Body of pancreas (tissue), 4 donors: Measurements from ENCODE around the gene SLC35F3. TPM values are rescaled to one million over a fixed set of nuclear protein-coding genes. Genes with fewer than 3 reads are reported as not detected.

ENCODE experiments used
- ATAC-seq: fragments of 150-250 bp; one replicate; pipeline ENCODE4 v1.9.1; 2016
- DNase-seq, 4 donors: peaks; one replicate each; pipeline ENCODE4 v3.0.0-alpha.2; 2019
- H3K27ac ChIP-seq, 4 donors: fragments of 200-600 bp; sonication (generic); 1 replicate in 3 of 4; 2 replicates in 1 of 4; pipeline versions ENCODE4 v1.5.1 to v1.6.1; 2016 to 2019; ENCODE audit warnings: mild to moderate bottlenecking in 1 of 4, mixed read lengths in 1 of 4, moderate library complexity in 1 of 4
- H3K27me3 ChIP-seq, 2 donors: fragments of 200-600 bp; sonication (generic); one replicate each; pipeline ENCODE4 v1.6.0; 2016; ENCODE audit warnings: mild to moderate bottlenecking in 1 of 2
- H3K36me3 ChIP-seq, 2 donors: fragments of 200-600 bp; sonication (generic); replicated peaks in 1 of 2; 2 replicates each; pipeline ENCODE4 v1.5.1; 2016; ENCODE audit warnings: low read depth in 2 of 2; ENCODE audit not compliant: insufficient read depth in 1 of 2
- H3K4me1 ChIP-seq: fragments of 200-600 bp; sonication (generic); one replicate; pipeline ENCODE4 v1.6.0; 2016
- H3K4me3 ChIP-seq, 2 donors: fragments of 200-600 bp; sonication (generic); 1 replicate in 1 of 2; 2 replicates in 1 of 2; pipeline ENCODE4 v1.5.1; 2016 to 2019
- H3K9me3 ChIP-seq, 3 donors: fragments of 200-600 bp; sonication (generic); 1 replicate in 2 of 3; 2 replicates in 1 of 3; pipeline ENCODE4 v1.5.1; 2016
- CTCF ChIP-seq, 7 experiments: fragments of 450-650 bp in 4 of 7; fragments of 200-600 bp in 3 of 7; sonication (generic) in 3 of 7; IDR thresholded peaks; one replicate each; pipeline ENCODE4 v1.5.1; 2016 to 2019; ENCODE audit warnings: antibody characterized with exemption in 7 of 7
- POLR2A ChIP-seq, 3 donors: fragments of 450-650 bp; IDR thresholded peaks; one replicate each; pipeline ENCODE4 v1.6.1; 2016; ENCODE audit warnings: antibody characterized with exemption in 3 of 3, mild to moderate bottlenecking in 2 of 3
- WGBS, 2 donors: methylation state at CpG; one replicate each; pipeline ENCODE4 v1.1.5; 2017; 5-methylcytosine and 5-hydroxymethylcytosine counted together
- intact Hi-C: fragments of 100-400 bp; cut with DNase I; formaldehyde crosslinking; loops from one replicate; pipeline ENCODE4 v1.15.1; 2023
- total RNA-seq, 2 donors: library from RNA; depleted of rRNA; stranded (reverse); fragments of >200 nt; gene quantifications; one replicate each; pipeline ENCODE4 v1.1.0, GENCODE V29; 2016

Gene SLC35F3
- total RNA-seq, 2 donors from 2014 or later, result 0.99 to 11.7 TPM

- ATAC-seq, result no peak
- no peak overlapping the region for H3K4me3 ChIP-seq
- H3K27ac ChIP-seq, result no peak overlapping the region
- no peak for TF ChIP-seq CTCF (IDR thresholded peaks at IDR 0.05)
- TF ChIP-seq POLR2A (IDR thresholded peaks at IDR 0.05), result no peak
- H3K4me1 ChIP-seq, result no peaks in the 10 kb centered on the region
- no peak for DNase-seq
- intact Hi-C loops, result no loop called here
- no peaks in the 10 kb centered on the region for H3K9me3 ChIP-seq
- no peaks in the 10 kb centered on the region for H3K36me3 ChIP-seq
- 89% methylated on average over 6 of the region's 6 CpGs for WGBS, 2 donors
- no peaks in the 10 kb centered on the region for H3K27me3 ChIP-seq
Measured at GRCh38 chr1:234222561-234223280, 318.2 kb downstream of the SLC35F3 start.

GRCh38 chr1:234226113-234226818 is 321.8 kb downstream of the SLC35F3 start:
- WGBS, 2 donors, result 78 to 88% methylated on average over 5 of the region's 5 CpGs
- H3K36me3 ChIP-seq, result no peaks in the 10 kb centered on the region
- H3K4me3 ChIP-seq, result no peak overlapping the region
- no peak overlapping the region for H3K27ac ChIP-seq
- DNase-seq (no peak), ATAC-seq (no peak)
- peaks cover 6% of the 10 kb centered on the region for H3K4me1 ChIP-seq
- H3K27me3 ChIP-seq, result no peaks in the 10 kb centered on the region
- no peaks in the 10 kb centered on the region for H3K9me3 ChIP-seq
- intact Hi-C loops, result no loop called here
- no peak for TF ChIP-seq CTCF (IDR thresholded peaks at IDR 0.05)
- no peak for TF ChIP-seq POLR2A (IDR thresholded peaks at IDR 0.05)

GRCh38 chr1:234226819-234227165 is 322.3 kb downstream of the SLC35F3 start:
- H3K36me3 ChIP-seq, result no peaks in the 10 kb centered on the region
- ATAC-seq, result no peak
- H3K27me3 ChIP-seq, result no peaks in the 10 kb centered on the region
- DNase-seq, result no peak
- WGBS, 2 donors, result 88% methylated on average over 10 of the region's 10 CpGs
- TF ChIP-seq POLR2A (IDR thresholded peaks at IDR 0.05), result no peak
- TF ChIP-seq CTCF (IDR thresholded peaks at IDR 0.05), result no peak
- H3K27ac ChIP-seq, result no peak overlapping the region
- H3K9me3 ChIP-seq, result no peaks in the 10 kb centered on the region
- intact Hi-C loops, result no loop called here
- no peak overlapping the region for H3K4me3 ChIP-seq
- H3K4me1 ChIP-seq, result peaks cover 6% of the 10 kb centered on the region

GRCh38 chr1:234229581-234230387 is 325.3 kb downstream of the SLC35F3 start:
- intact Hi-C loops, result no loop called here
- TF ChIP-seq CTCF (IDR thresholded peaks at IDR 0.05) (no peak), POLR2A (IDR thresholded peaks at IDR 0.05) (no peak)
- no peak for DNase-seq
- H3K27ac ChIP-seq, result peak overlapping the region in 1 of 4 donors; percentile 45
- peaks cover 6% of the 10 kb centered on the region for H3K4me1 ChIP-seq
- 66 to 68% methylated on average over 10 of the region's 10 CpGs for WGBS, 2 donors
- H3K36me3 ChIP-seq, result no peaks in the 10 kb centered on the region
- ATAC-seq, result no peak
- no peaks in the 10 kb centered on the region for H3K27me3 ChIP-seq
- H3K4me3 ChIP-seq, result no peak overlapping the region
- no peaks in the 10 kb centered on the region for H3K9me3 ChIP-seq
